ENCODE measurements around the gene FZD4.

DNA sequence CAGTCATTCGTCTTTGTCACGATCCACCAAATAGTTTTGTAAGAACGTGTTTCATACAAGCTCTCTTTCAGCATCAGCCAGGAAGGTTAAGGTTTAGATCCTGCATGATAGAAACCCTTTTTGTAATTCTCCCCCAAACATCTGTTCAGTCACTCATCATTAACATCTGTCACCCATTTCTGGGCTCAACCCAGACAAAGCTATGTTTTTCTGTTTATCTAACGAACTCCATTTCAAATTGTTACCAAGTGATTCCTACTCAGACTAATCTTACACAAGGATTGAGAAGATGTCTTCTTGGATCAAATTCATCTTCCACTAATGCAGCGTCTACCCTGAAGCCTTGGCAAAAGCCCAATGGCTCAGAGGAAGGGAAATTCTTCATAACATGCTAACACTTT, 58.8 kb downstream of the FZD4 start:
- TF ChIP-seq, protein P1, sequence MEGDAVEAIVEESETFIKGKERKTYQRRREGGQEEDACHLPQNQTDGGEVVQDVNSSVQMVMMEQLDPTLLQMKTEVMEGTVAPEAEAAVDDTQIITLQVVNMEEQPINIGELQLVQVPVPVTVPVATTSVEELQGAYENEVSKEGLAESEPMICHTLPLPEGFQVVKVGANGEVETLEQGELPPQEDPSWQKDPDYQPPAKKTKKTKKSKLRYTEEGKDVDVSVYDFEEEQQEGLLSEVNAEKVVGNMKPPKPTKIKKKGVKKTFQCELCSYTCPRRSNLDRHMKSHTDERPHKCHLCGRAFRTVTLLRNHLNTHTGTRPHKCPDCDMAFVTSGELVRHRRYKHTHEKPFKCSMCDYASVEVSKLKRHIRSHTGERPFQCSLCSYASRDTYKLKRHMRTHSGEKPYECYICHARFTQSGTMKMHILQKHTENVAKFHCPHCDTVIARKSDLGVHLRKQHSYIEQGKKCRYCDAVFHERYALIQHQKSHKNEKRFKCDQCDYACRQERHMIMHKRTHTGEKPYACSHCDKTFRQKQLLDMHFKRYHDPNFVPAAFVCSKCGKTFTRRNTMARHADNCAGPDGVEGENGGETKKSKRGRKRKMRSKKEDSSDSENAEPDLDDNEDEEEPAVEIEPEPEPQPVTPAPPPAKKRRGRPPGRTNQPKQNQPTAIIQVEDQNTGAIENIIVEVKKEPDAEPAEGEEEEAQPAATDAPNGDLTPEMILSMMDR (conservative IDR thresholded peaks at IDR 0.05): no peak
- TF ChIP-seq ZFX (IDR thresholded peaks at IDR 0.05): no peak
